H1 (cell line): ENCODE data around the gene GPD1L. TPM values are rescaled to one million over a fixed set of nuclear protein-coding genes. Genes with fewer than 3 reads are reported as not detected.

Source experiments
- CTCF ChIA-PET: fragments of 300-600 bp; sonication (Branson Sonifier 250); formaldehyde crosslinking; loops from one replicate; lab custom pipeline; 2021; ENCODE audit not compliant: partially characterized antibody; lab: Charles Lee
- POLR2A ChIA-PET: fragments of 300-600 bp; sonication (Branson Sonifier 250); formaldehyde crosslinking; loops from one replicate; lab custom pipeline; 2021; ENCODE audit warnings: inconsistent platforms; ENCODE audit not compliant: partially characterized antibody; lab: Charles Lee
- DNase-seq, 2 experiments: peaks; one replicate each; pipeline versions ENCODE4 v3.0.0 to v3.0.0-alpha.2; 2010 to 2022; ENCODE audit warnings: low spot score in 2 of 2, low read depth in 1 of 2, mixed read lengths in 1 of 2
- FAIRE-seq: peaks from 2 replicates; lab custom pipeline; 2011; peaks lifted over from hg19 to GRCh38; lab: Jason Lieb, UNC
- H2AFZ ChIP-seq: 2 replicates; pipeline ENCODE4 v1.8.1; 2012; ENCODE audit warnings: low read length, inconsistent platforms
- H2AK5ac ChIP-seq: 2 replicates; pipeline ENCODE4 v1.6.1; 2013; ENCODE audit warnings: low read depth, low read length
- H2BK120ac ChIP-seq: replicated peaks from 2 replicates; pipeline ENCODE3; 2013; ENCODE audit warnings: low read depth, low read length, inconsistent platforms
- H2BK12ac ChIP-seq: 2 replicates; pipeline ENCODE4 v1.6.1; 2013; ENCODE audit warnings: low read depth, low read length
- H2BK15ac ChIP-seq: 2 replicates; pipeline ENCODE4 v1.6.1; 2013; ENCODE audit warnings: low read length
- H2BK20ac ChIP-seq: 2 replicates; pipeline ENCODE4 v1.6.1; 2013; ENCODE audit warnings: low read length
- H2BK5ac ChIP-seq: 2 replicates; pipeline ENCODE4 v1.6.1; 2013; ENCODE audit warnings: low read depth, low read length
- H3K14ac ChIP-seq: 2 replicates; pipeline ENCODE4 v1.6.1; 2013; ENCODE audit warnings: inconsistent platforms; ENCODE audit not compliant: insufficient read length
- H3K18ac ChIP-seq: 2 replicates; pipeline ENCODE4 v1.6.1; 2013; ENCODE audit warnings: low read length; ENCODE audit errors: extremely low read depth
- H3K23ac ChIP-seq: 2 replicates; pipeline ENCODE4 v1.6.1; 2013; ENCODE audit warnings: inconsistent platforms; ENCODE audit not compliant: insufficient read length
- H3K23me2 ChIP-seq: 2 replicates; pipeline ENCODE4 v1.6.1; 2013; ENCODE audit warnings: low read depth, low read length
- H3K27ac ChIP-seq: 2 replicates; pipeline ENCODE4 v1.6.1; 2011; ENCODE audit warnings: low read depth, low read length, inconsistent platforms
- H3K27me3 ChIP-seq, 4 experiments: replicated peaks in 1 of 4; 1 replicate in 1 of 4; 2 replicates in 3 of 4; pipeline versions ENCODE4 v1.6.1 to v1.8.1; 2011 to 2013; ENCODE audit warnings: low read length in 3 of 4, mild to moderate bottlenecking in 3 of 4, inconsistent platforms in 2 of 4, mixed read lengths in 2 of 4, moderate library complexity in 1 of 4; ENCODE audit not compliant: control insufficient read depth in 3 of 4, insufficient read depth in 3 of 4; ENCODE audit errors: extremely low read depth in 1 of 4
- H3K36me3 ChIP-seq, 4 experiments: 2 replicates each; pipeline versions ENCODE4 v1.6.1 to v1.8.1; 2011 to 2013; ENCODE audit warnings: mild to moderate bottlenecking in 4 of 4, low read length in 3 of 4, moderate library complexity in 2 of 4, control low read depth in 1 of 4, inconsistent platforms in 1 of 4; ENCODE audit not compliant: insufficient read depth in 4 of 4, control insufficient read depth in 2 of 4
- H3K4ac ChIP-seq: replicated peaks from 2 replicates; pipeline ENCODE3; 2013; ENCODE audit warnings: low read length, low read depth, mixed read lengths, inconsistent platforms; ENCODE audit not compliant: insufficient read length
- H3K4me1 ChIP-seq, 4 experiments: replicated peaks in 1 of 4; 1 replicate in 1 of 4; 2 replicates in 3 of 4; pipeline versions ENCODE4 v1.6.1 to v1.8.1; 2011 to 2013; ENCODE audit warnings: low read length in 3 of 4, inconsistent platforms in 2 of 4, mixed read lengths in 1 of 4; ENCODE audit not compliant: insufficient read depth in 4 of 4, control insufficient read depth in 3 of 4
- H3K4me2 ChIP-seq, 2 experiments: 2 replicates each; pipeline versions ENCODE4 v1.6.1 to v1.8.1; 2011 to 2013; ENCODE audit warnings: low read depth in 2 of 2, low read length in 2 of 2, control low read depth in 1 of 2, inconsistent platforms in 1 of 2, mild to moderate bottlenecking in 1 of 2; ENCODE audit not compliant: insufficient read depth in 1 of 2
- H3K4me3 ChIP-seq, 4 experiments: fragments of 200-600, 300-600 bp in 1 of 4; sonication (generic), shearing (Covaris generic), sonication (Bioruptor Twin) in 1 of 4; 2 replicates each; pipeline versions ENCODE4 v1.5.1 to v1.8.1; 2011 to 2016; ENCODE audit warnings: low read length in 4 of 4, low read depth in 3 of 4, control low read depth in 2 of 4, inconsistent platforms in 2 of 4, mild to moderate bottlenecking in 2 of 4, mixed read lengths in 1 of 4, moderate library complexity in 1 of 4; ENCODE audit not compliant: insufficient read depth in 2 of 4; ENCODE audit errors: extremely low read depth in 1 of 4
- H3K56ac ChIP-seq: replicated peaks from 2 replicates; pipeline ENCODE3; 2013; ENCODE audit warnings: low read depth, mild to moderate bottlenecking, mixed read lengths, low read length, inconsistent platforms; ENCODE audit not compliant: insufficient read length
- H3K79me1 ChIP-seq: 2 replicates; pipeline ENCODE4 v1.6.1; 2013; ENCODE audit warnings: low read depth, low read length, control low read depth
- H3K79me2 ChIP-seq, 2 experiments: 2 replicates each; pipeline versions ENCODE4 v1.6.1 to v1.8.1; 2012 to 2013; ENCODE audit warnings: low read length in 2 of 2, mild to moderate bottlenecking in 2 of 2, inconsistent platforms in 1 of 2; ENCODE audit not compliant: insufficient read depth in 2 of 2, control insufficient read depth in 1 of 2
- H3K9ac ChIP-seq, 4 experiments: replicated peaks in 1 of 4; 1 replicate in 1 of 4; 2 replicates in 3 of 4; pipeline versions ENCODE4 v1.6.1 to v1.8.1; 2011 to 2013; ENCODE audit warnings: low read depth in 3 of 4, low read length in 3 of 4, control low read depth in 2 of 4, mild to moderate bottlenecking in 2 of 4, moderate library complexity in 2 of 4, inconsistent platforms in 1 of 4; ENCODE audit errors: extremely low read depth in 1 of 4
- H3K9me3 ChIP-seq, 2 experiments: 2 replicates each; pipeline versions ENCODE4 v1.6.1 to v1.8.1; 2012 to 2013; ENCODE audit warnings: mild to moderate bottlenecking in 2 of 2, moderate library complexity in 2 of 2, control low read depth in 1 of 2, inconsistent platforms in 1 of 2, low read depth in 1 of 2, low read length in 1 of 2, mixed read lengths in 1 of 2; ENCODE audit not compliant: insufficient read depth in 2 of 2
- H4K20me1 ChIP-seq, 2 experiments: replicated peaks in 1 of 2; 2 replicates each; pipeline versions ENCODE3 to v1.8.1; 2011 to 2013; ENCODE audit warnings: inconsistent platforms in 2 of 2, low read length in 2 of 2, mild to moderate bottlenecking in 1 of 2; ENCODE audit not compliant: insufficient read depth in 2 of 2, control insufficient read depth in 1 of 2
- H4K5ac ChIP-seq: 2 replicates; pipeline ENCODE4 v1.6.1; 2013; ENCODE audit warnings: low read length, low read depth, mixed read lengths, inconsistent platforms; ENCODE audit not compliant: insufficient read length
- H4K8ac ChIP-seq: 2 replicates; pipeline ENCODE4 v1.8.0; 2013; ENCODE audit warnings: mild to moderate bottlenecking, moderate library complexity, low read length, inconsistent platforms; ENCODE audit not compliant: insufficient read depth; ENCODE audit errors: extremely low read depth
- H4K91ac ChIP-seq: replicated peaks from 2 replicates; pipeline ENCODE3; 2013; ENCODE audit warnings: low read length, mixed read lengths, inconsistent platforms; ENCODE audit not compliant: insufficient read length
- GABPA ChIP-seq: IDR thresholded peaks from 2 replicates; pipeline ENCODE4 v1.6.1; 2011; ENCODE audit warnings: mild to moderate bottlenecking, low read length, moderate library complexity, borderline replicate concordance; ENCODE audit not compliant: insufficient read depth
- RNF2 ChIP-seq: fragments of 200-900, 300-1000 bp; sonication (generic); IDR thresholded peaks from 2 replicates; pipeline ENCODE4 v1.7.1; 2016; ENCODE audit warnings: borderline replicate concordance, low read depth, mild to moderate bottlenecking, antibody characterized with exemption, low read length; ENCODE audit not compliant: poor library complexity, severe bottlenecking; ENCODE audit errors: missing control alignments
- SRF ChIP-seq: IDR thresholded peaks from 2 replicates; pipeline ENCODE4 v1.6.1; 2011; ENCODE audit warnings: mild to moderate bottlenecking, low read depth, low read length, moderate library complexity
- YY1 ChIP-seq: IDR thresholded peaks from 2 replicates; pipeline ENCODE4 v1.6.1; 2011; ENCODE audit warnings: low read depth, mild to moderate bottlenecking, low read length
- WGBS, 2 experiments: shearing (Covaris generic) in 1 of 2; methylation state at CpG; one replicate each; pipeline versions ENCODE4 v1.1.6 to v1.1.7; 2013 to 2015; ENCODE audit warnings: low lambda C conversion rate in 2 of 2, mixed read lengths in 2 of 2, inconsistent platforms in 1 of 2, low coverage in 1 of 2, missing lambda C conversion rate in 1 of 2; ENCODE audit not compliant: insufficient replicate concordance in 2 of 2, insufficient coverage in 1 of 2, insufficient read length in 1 of 2; ENCODE audit errors: extremely low coverage in 1 of 2, missing lambda C conversion rate in 1 of 2; 5-methylcytosine and 5-hydroxymethylcytosine counted together
- polyA plus RNA-seq, 7 experiments: library from polyadenylated mRNA; depleted of rRNA in 3 of 7; stranded (reverse) in 5 of 7; unstranded in 2 of 7; fragments of >200 nt in 5 of 7; fragments of 200-250 nt in 2 of 7; gene quantifications; 1 replicate in 5 of 7; 2 replicates in 1 of 7; 4 replicates in 1 of 7; pipeline versions ENCODE4 v1.2.1 to v1.2.3, GENCODE V29; 2011 to 2013; ENCODE audit warnings: missing spikeins in 2 of 7, mixed read lengths in 2 of 7
- total RNA-seq: library from RNA; stranded (reverse); fragmentation: NEBNext Ultra II Directional; extraction: Animal tissue kit (Norgen Biotek cat#: 25700); gene quantifications from 2 replicates; pipeline ENCODE4 v1.2.1, GENCODE V29; 2021

GPD1L gene
- total and polyA plus RNA-seq, 2 of the 8 experiments (the other 6 are each of a cell fraction or from before 2014, with no cell fraction given): 2.4 to 8.4 TPM

- H3K4me2 ChIP-seq: no peak overlapping the region; a peak in 1 of 4 replicates
Measured at GRCh38 chr3:32147933-32148332, 41.5 kb downstream of the GPD1L start.

More at GRCh38 chr3:32147933-32148332, 41.5 kb downstream of the GPD1L start:
- H3K23me2 ChIP-seq: no peaks in the 10 kb centered on the region; the same call in 1 of the 2 replicates
- H4K8ac ChIP-seq: no peak overlapping the region
- no peak overlapping the region for H3K27ac ChIP-seq
- H2BK15ac ChIP-seq: no peak overlapping the region
- no peaks in the 10 kb centered on the region for H3K79me1 ChIP-seq
- no peak overlapping the region for H2BK5ac ChIP-seq
- H3K14ac ChIP-seq: no peak overlapping the region
- no peaks in the 10 kb centered on the region for H3K27me3 ChIP-seq
- peaks cover 0 to 2% of the 10 kb centered on the region in 2 experiments for H4K20me1 ChIP-seq
- FAIRE-seq (no peak), DNase-seq (no peak)
- WGBS, 2 experiments: 29% methylated on average over 3 of the region's 3 CpGs; no CpG with 5 or more reads in 1 of the 2 experiments
- no peak overlapping the region for H2AFZ ChIP-seq
- no peaks in the 10 kb centered on the region for H3K9me3 ChIP-seq
- no peak overlapping the region for H3K9ac ChIP-seq
- no peak overlapping the region for H3K23ac ChIP-seq
- ChIA-PET CTCF (interaction anchor here (0.8 to 1.4 kb wide), 2 partner anchors 17 to 129 kb away, joined by 3 to 8 read pairs; no protein-coding TSS in a partner anchor), POLR2A (no interaction called here)
- no peak overlapping the region for H4K5ac ChIP-seq
- H4K91ac ChIP-seq: no peak overlapping the region
- TF ChIP-seq RNF2 (no peak), SRF (no peak), GABPA (no peak), YY1 (no peak)
- H2BK20ac ChIP-seq: no peak overlapping the region
- no peak overlapping the region for H2BK120ac ChIP-seq
- H3K56ac ChIP-seq: no peak overlapping the region
- no peak overlapping the region for H2AK5ac ChIP-seq
- H3K4ac ChIP-seq: no peak overlapping the region
- H3K4me1 ChIP-seq: peaks cover 0 to 6% (median 4%) of the 10 kb centered on the region in 4 experiments; a peak in 4 of 7 replicates
- no peaks in the 10 kb centered on the region for H3K36me3 ChIP-seq
- H3K79me2 ChIP-seq: no peaks in the 10 kb centered on the region
- no peak overlapping the region for H3K4me3 ChIP-seq
- H3K18ac ChIP-seq: no peak overlapping the region; the same call in 1 of the 2 replicates
- no peak overlapping the region for H2BK12ac ChIP-seq
